HCT116 (cell line): ENCODE data around the gene ZBTB20.

ENCODE experiments used
- CTCF ChIP-seq, 3 experiments: fragments of 200-600 bp in 1 of 3; sonication (generic) in 1 of 3; IDR thresholded peaks in 2 of 3; conservative IDR thresholded peaks in 1 of 3; 2 replicates each; pipeline ENCODE4 v1.5.1; 2012 to 2017; ENCODE audit warnings: low read depth in 2 of 3, low read length in 2 of 3, antibody characterized with exemption in 1 of 3, borderline replicate concordance in 1 of 3, control low read depth in 1 of 3, mild to moderate bottlenecking in 1 of 3, mixed read lengths in 1 of 3, mixed run types in 1 of 3, moderate library complexity in 1 of 3; ENCODE audit not compliant: insufficient read depth in 1 of 3
- EZH2 ChIP-seq: fragments of 200-600 bp; sonication (generic); IDR thresholded peaks from 2 replicates; pipeline ENCODE4 v1.6.1; 2017; ENCODE audit warnings: antibody characterized with exemption, mixed run types

- TF ChIP-seq EZH2 (no peak), CTCF (IDR thresholded peaks at IDR 0.05 in 2 of 3, conservative IDR thresholded peaks at IDR 0.05 in 1 of 3; ENCODE audit: borderline replicate concordance in 1 of 3, insufficient read depth in 1 of 3, low read depth in 2 of 3, low read length in 2 of 3) (no peak)
Observed at GRCh38 chr3:115084686-115085085, 62.4 kb downstream of the ZBTB20 start.
